ENCODE results near the gene BCL7B.
"Not testable (repeated sequence)": the region's sequence is repeated elsewhere in the genome, so short reads cannot be mapped to it uniquely, and the experiment has no call there.

The BCL7B gene

GRCh38 chr7:73557397-73558257, at the start of gene BCL7B:
BCL7B (minus strand) TSS chr7:73557690; CDS start chr7:73557578, 112 bp downstream.
- peak; percentile 80 for DNase-seq

GRCh38 chr7:73605601-73606220, 48.2 kb upstream of the BCL7B start:
- DNase-seq, result no peak

- DNase-seq, result peak; percentile 75
Measured at GRCh38 chr7:73602721-73603651, 45.5 kb upstream of the BCL7B start.

- DNase-seq, result no peak
Measured at GRCh38 chr7:73599916-73600315, 42.4 kb upstream of the BCL7B start.

GRCh38 chr7:73599151-73599882, 41.8 kb upstream of the BCL7B start:
- DNase-seq, result no peak

- no peak for DNase-seq
Measured at GRCh38 chr7:73597978-73598782, 40.7 kb upstream of the BCL7B start.

GRCh38 chr7:73596191-73597065, 38.9 kb upstream of the BCL7B start:
- no peak for DNase-seq

GRCh38 chr7:73595358-73595757, 37.9 kb upstream of the BCL7B start:
- DNase-seq, result no peak

- no peak for DNase-seq
Measured at GRCh38 chr7:73593207-73594045, 35.9 kb upstream of the BCL7B start.

- DNase-seq, result no peak
Measured at GRCh38 chr7:73586911-73587310, 29.4 kb upstream of the BCL7B start.

- DNase-seq, result no peak
Measured at GRCh38 chr7:73585196-73585595, 27.7 kb upstream of the BCL7B start.

- peak; percentile 47 for DNase-seq
Measured at GRCh38 chr7:73582664-73583202, 25.2 kb upstream of the BCL7B start.

GRCh38 chr7:73581006-73581405, 23.5 kb upstream of the BCL7B start:
- not testable (repeated sequence) for DNase-seq

GRCh38 chr7:73578342-73579128, 21.0 kb upstream of the BCL7B start, which contains the start of gene TBL2:
TBL2 (minus strand) TSS chr7:73578579; CDS start chr7:73578549, 30 bp downstream.
- DNase-seq, result peak; percentile 99

GRCh38 chr7:73577627-73578341, 20.3 kb upstream of the BCL7B start:
- no peak for DNase-seq

- no peak for DNase-seq
Measured at GRCh38 chr7:73573791-73574190, 16.3 kb upstream of the BCL7B start.

- no peak for DNase-seq
Measured at GRCh38 chr7:73573276-73573675, 15.8 kb upstream of the BCL7B start.

- no peak for DNase-seq
Measured at GRCh38 chr7:73572767-73573186, 15.3 kb upstream of the BCL7B start.
